Stimulated activated CD8-positive, alpha-beta memory T cell treated with anti-CD3 and anti-CD28 coated beads, Interleukin-7, amount 100 ng/mL, for 48 hours (primary cell): Measurements from ENCODE around the gene RERE.

Experiments
- DNase-seq, 2 donors: peaks; one replicate each; pipeline ENCODE4 v3.0.0-alpha.2; 2020; ENCODE audit warnings: low read depth in 1 of 2; ENCODE audit errors: extremely low read depth in 1 of 2

Gene RERE

DNA sequence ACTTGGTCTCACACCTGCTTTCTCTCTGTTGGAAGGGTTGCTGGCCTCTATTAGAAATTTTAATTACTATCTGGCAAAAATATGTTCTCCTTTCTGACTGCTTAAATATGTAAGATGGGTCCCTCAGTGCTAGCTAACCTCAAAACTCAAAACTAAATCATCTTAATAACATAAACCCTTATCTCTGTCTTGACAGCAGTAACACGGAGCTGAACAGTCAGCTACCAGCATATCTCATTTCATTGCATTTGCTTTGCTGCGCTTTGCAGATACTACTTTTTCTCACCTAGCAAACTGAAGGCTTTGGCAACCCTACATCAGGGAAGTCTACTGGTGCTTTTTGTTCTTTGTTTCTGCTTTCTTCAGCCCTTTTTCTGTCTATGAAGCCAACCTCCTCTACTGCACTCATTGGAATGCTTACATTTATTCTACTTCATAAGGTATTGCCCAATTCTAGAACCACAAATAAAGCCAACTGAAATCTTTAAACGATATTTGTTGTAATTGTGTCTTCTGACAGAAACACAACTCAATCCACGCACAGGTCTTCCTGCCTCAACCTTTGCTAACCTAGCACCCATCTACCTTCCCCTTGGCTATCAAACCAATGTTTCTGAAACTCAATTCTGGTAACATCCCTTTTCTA, 95.6 kb downstream of the RERE start:
- no peak for DNase-seq

DNA sequence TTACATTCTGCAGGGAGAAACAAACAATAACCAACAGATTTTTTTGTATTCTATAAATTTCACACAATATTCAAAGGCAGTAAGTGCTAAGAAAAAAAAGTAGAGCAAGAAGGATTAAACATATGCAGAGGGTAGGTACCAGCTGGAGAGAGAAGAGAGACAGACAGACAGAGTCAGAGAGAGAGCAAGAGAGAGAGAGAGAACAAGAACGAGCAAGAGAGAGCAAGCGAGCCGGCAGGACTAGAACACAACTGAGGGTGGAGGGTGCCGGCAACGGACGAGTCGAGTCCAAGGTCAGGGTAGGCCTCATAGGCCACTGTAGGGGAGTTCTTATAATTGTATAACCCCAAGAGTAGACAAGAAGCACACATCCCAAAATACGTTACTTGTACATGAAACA, 97.1 kb downstream of the RERE start:
- DNase-seq: no peak

DNA sequence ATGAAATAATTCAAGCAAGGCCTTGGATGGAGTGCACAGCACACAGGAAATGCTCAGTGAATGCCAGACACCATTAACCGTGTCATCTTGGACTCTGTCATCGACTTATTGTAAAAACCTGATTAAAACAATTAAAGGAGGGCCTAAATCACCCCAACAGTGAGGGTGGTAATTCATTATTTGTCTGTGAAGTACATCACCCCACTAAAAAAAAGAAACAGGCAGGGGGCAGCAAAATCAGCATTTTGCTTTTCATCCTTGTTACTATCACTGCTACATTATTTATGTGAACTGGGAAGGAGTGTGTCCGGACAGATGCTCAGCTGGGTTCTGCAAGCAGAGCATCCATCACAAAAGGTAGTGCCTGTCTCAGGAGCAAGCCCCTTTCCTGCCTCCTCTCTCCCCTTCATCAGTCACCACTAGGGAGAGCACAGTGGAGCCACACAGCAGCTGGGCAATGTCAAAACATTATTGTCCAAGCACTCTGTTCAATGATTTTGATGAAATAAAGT, 98.5 kb downstream of the RERE start:
- no peak for DNase-seq

GRCh38 chr1:8717148-8717547, 100.3 kb downstream of the RERE start:
- DNase-seq: no peak

DNA sequence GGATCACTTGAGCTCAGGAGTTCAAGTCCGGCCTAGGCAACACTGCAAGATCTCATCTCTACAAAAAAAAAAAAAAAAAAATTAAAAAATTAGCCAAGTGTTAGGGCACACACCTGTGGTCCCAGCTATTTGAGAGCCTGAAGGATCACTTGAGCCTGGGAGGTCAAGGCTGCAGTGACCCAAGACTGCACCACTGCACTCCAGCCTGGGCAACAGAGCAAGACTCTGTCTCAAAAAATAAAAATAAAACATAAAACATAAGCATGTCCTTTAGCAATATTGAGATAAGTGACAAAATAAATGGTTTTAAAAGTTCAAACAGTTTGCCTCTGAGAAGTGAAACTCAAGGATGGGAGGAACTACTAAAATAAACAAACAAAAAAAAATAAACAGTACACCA, 101.2 kb downstream of the RERE start:
- DNase-seq: no peak

DNA sequence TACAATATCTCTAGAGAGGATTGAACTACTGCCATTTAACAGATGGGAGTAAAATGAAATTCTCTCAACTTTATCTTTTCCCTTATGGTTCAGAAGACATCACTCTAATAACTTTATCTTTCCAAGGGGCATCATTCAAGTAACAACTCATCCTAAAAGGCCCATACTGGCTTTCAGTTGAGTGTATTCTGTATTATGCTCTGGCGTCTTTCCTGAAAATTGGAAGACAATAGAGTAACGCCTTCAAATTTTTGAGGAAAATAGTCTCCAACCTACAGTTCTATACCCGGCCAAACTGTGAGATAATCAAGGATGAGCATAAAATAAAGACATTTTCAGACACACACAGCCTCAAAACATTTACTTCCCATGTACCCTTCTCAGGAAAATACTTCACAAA, 103.3 kb downstream of the RERE start:
- DNase-seq: no peak

- DNase-seq: no peak
Measured at GRCh38 chr1:8712413-8713231, 104.8 kb downstream of the RERE start.

GRCh38 chr1:8711873-8712412, 105.5 kb downstream of the RERE start:
- DNase-seq: no peak

DNA sequence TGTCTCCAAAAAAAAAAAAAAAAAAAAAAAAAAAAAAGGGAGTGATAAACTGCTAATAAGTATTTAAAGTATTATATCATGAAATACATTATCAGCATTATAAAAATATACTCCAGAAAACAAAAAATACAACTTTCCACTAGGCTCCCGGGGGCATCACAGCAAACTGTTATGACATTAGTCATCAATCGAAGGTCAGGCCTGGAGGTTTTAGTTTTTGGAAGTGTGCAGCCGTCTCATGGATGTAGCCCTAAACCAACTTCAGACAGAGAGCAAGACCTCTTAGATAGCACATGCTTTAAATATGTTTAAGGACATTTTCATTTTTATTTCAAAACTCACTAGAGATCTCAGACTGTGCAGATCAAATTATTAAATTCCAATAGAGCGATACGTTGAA, 106.3 kb downstream of the RERE start:
- DNase-seq: no peak

GRCh38 chr1:8708259-8708658, 109.2 kb downstream of the RERE start:
- DNase-seq: no peak

DNA sequence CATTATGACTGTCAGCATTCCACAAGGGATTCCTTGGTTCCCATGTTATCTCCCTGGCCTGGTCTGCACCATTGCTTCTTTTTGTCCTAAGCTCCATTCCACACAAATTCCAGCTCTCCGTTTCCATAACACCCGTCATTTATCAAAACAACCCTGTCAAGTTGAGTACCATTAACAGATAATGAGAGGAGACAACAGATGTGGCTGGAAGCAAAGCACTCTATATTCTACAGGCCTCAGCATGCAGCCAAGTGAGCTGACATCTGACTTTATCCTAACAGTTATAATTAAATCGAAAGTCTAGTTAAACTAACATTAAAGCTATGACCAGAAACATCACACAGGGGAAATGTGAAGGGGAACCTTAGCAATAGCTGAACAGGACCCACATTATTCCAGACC, 110.4 kb downstream of the RERE start:
- DNase-seq: no peak

- no peak for DNase-seq
Measured at GRCh38 chr1:8706291-8706690, 111.1 kb downstream of the RERE start.

- no peak for DNase-seq
Measured at GRCh38 chr1:8704866-8705506, 112.5 kb downstream of the RERE start.

DNA sequence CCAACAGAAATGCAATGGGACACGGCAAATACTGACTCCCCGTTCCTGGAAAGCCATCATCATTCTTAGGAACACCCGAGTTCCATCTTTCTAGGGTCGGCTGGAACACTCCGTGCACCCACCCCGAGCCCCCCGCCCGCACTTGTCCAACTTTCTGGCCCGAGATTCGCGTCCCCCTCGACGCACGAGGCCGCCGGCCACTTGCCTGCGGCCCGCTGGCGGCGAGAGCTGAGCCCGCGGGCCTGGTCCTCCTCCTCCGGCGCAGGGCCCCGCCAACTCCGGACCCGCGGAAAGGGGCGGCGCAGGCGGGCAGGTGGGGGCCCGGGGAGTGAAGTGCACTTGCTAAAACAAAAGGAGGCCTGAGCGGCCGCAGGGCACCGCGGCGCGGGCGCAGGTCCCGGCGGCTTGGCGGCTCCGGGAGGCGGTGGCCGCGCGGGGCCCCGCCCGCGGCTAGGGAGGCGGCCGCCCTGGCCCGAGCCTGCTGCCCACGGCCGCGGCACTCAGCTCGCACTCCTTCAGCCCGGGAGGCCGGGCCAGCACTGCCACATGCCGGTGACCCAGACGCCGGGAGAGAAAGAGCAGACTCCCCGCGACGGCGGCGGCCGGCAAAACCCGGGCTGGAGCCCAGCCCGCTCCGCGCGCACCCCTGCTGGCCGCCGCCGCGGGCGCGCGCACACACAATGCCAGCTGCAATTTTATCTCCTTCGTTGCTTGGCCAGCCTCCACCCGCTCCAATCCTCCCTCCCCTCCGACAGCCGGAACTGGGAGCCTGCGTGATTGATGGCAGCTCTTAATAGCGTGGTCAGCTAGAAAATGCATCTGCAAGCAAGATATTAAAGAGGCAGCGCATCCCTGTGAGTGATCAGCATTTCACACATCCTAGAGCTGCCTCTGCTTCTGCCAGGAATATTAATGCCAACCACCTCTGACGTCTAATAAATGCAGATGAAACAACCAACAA, 114.3 kb downstream of the RERE start:
- peak; percentile 43 to 55 for DNase-seq

DNA sequence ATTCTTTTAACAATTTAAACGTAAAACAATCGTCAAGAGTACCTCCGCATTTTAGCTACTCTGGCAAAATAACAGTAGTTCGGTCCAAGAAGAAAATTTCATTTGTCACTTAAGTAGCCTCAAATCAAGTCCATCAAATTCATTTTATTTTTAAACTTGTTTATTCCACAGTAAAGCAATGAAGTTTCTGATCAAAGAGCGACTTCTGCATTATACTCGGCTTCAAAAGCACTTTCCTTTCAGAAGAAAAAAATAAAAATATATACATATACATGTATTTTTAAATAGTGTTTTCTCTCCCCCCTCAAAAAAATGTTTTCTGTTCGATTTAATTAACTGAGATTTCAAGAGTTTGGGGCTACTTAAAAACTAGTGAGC, 115.0 kb downstream of the RERE start:
- DNase-seq: no peak

DNA sequence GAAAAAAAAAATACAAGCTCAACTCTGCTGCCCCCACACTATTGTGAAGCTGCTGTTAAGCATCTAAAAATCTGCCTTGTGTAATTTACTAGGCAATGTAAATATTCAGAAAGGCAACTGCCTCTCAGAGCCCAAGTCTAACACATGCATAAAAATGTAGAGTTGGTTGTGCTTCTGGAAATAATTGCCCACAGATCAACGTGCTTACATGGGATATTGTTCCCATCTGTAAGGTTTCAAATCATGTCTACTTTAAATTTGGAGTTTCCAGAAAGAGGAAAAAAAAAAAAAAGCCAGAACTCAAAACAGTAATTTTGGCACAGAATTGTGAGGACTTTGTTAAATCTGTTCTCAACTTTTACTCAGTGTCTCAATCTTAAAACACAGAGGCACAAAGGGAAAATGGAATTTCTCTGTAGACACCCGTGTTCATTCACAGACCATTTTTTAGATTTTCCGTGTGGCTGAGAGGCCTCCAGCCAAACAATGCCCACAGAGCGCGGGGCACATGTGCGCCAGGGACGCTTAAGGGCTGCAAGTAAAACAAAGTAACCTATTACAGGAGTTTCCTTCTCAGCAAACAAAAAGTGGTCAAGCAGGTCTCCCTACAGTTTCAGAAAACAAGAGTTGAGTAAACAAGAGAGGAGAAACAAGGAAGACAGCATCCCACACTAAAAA, 115.5 kb downstream of the RERE start:
- no peak for DNase-seq

GRCh38 chr1:8699679-8700078, 117.8 kb downstream of the RERE start:
- DNase-seq: no peak

- DNase-seq: no peak
Measured at GRCh38 chr1:8698937-8699447, 118.4 kb downstream of the RERE start.

DNA sequence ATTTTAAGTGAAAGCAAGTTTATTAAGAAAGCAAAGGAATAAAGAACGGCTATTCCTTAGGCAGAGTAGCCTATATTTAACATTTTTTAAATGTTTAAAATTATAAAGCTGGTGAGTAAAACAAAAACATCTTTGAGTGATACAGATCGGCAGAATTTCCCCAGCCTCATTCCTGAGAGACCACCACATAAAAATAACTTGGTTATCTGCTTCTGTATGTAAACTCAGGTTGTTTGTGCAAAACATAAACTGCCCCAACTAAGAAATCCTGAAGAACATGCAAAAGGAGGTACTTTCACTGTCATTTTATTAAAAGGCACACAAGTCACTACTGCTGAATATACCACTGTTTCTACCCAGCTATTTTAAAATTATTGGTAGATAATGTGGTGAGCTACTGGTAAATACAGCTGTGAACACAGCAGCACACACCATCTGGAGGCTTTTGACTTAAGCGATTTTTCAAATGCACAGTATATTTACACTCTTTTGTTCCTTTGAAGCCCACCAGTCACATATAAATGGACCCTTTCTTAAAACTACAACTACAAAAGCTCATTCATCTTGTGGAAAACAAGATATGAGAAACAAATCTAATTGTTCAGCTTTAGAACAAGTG, 119.3 kb downstream of the RERE start:
- no peak for DNase-seq
